Spleen (tissue), 11 donors: ENCODE measurements around the gene TRIM71. TPM values are rescaled to one million over a fixed set of nuclear protein-coding genes. Genes with fewer than 3 reads are reported as not detected.

Source experiments
- DNase-seq: peaks from one replicate; pipeline ENCODE4 v3.0.0-alpha.2; 2020
- H3K27ac ChIP-seq, 8 donors: fragments of 200-600 bp; sonication (generic) in 7 of 8; 1 replicate in 4 of 8; 2 replicates in 4 of 8; pipeline versions ENCODE4 v1.5.0 to v1.8.0; 2016 to 2021; ENCODE audit warnings: inconsistent platforms in 4 of 8, mild to moderate bottlenecking in 4 of 8, moderate library complexity in 1 of 8
- H3K27me3 ChIP-seq, 7 donors: fragments of 200-600 bp; sonication (generic) in 6 of 7; replicated peaks in 1 of 7; 1 replicate in 4 of 7; 2 replicates in 3 of 7; pipeline versions ENCODE4 v1.5.0 to v1.8.0; 2016 to 2021; ENCODE audit warnings: inconsistent platforms in 3 of 7, mild to moderate bottlenecking in 1 of 7
- H3K36me3 ChIP-seq, 6 donors: fragments of 200-600 bp; sonication (generic) in 5 of 6; 1 replicate in 4 of 6; 2 replicates in 2 of 6; pipeline versions ENCODE4 v1.5.0 to v1.8.0; 2016 to 2021; ENCODE audit warnings: inconsistent platforms in 2 of 6
- H3K4me1 ChIP-seq, 6 donors: fragments of 200-600 bp; sonication (generic) in 5 of 6; 1 replicate in 3 of 6; 2 replicates in 3 of 6; pipeline versions ENCODE4 v1.5.0 to v1.8.0; 2016 to 2021; ENCODE audit warnings: inconsistent platforms in 3 of 6
- H3K4me3 ChIP-seq, 8 donors: fragments of 200-600 bp; sonication (generic) in 7 of 8; 1 replicate in 4 of 8; 2 replicates in 4 of 8; pipeline versions ENCODE4 v1.5.0 to v1.8.0; 2016 to 2021; ENCODE audit warnings: inconsistent platforms in 4 of 8, mild to moderate bottlenecking in 4 of 8, moderate library complexity in 2 of 8
- H3K9me3 ChIP-seq, 8 donors: fragments of 200-600 bp; sonication (generic) in 7 of 8; 1 replicate in 4 of 8; 2 replicates in 4 of 8; pipeline versions ENCODE4 v1.5.0 to v1.8.0; 2016 to 2021; ENCODE audit warnings: inconsistent platforms in 4 of 8
- POLR2A ChIP-seq, 3 donors: fragments of 450-650 bp; IDR thresholded peaks; one replicate each; pipeline ENCODE4 v1.5.1; 2017; ENCODE audit warnings: antibody characterized with exemption in 3 of 3, mild to moderate bottlenecking in 1 of 3
- POLR2AphosphoS5 ChIP-seq, 3 donors: sonication (generic); formaldehyde crosslinking; IDR thresholded peaks; one replicate each; pipeline ENCODE4 v1.5.1; 2017; ENCODE audit warnings: antibody characterized with exemption in 3 of 3
- WGBS, 5 donors: extraction: QIAGEN DNeasy Blood & Tissue Kit in 3 of 5; methylation state at CpG; one replicate each; pipeline versions ENCODE4 v1.1.5 to v1.1.7; 2013 to 2018; 5-methylcytosine and 5-hydroxymethylcytosine counted together
- intact Hi-C: fragments of 100-400 bp; cut with DNase I; formaldehyde crosslinking; loops from one replicate; pipeline ENCODE4 v1.15.0; 2023; ENCODE audit warnings: low total_unique reads
- polyA plus RNA-seq, 3 donors: library from polyadenylated mRNA; stranded (reverse); fragments of 200-250 nt; gene quantifications; one replicate each; pipeline ENCODE4 v1.2.1, GENCODE V29; 2013
- total RNA-seq, 7 donors: library from RNA; depleted of rRNA in 3 of 7; stranded (reverse); fragments of >200 nt in 3 of 7; fragmentation: NEBNext Ultra II Directional in 4 of 7; extraction: Animal tissue kit (Norgen Biotek cat#: 25700) in 4 of 7; gene quantifications; one replicate each; pipeline versions ENCODE4 v1.1.0 to v1.2.1, GENCODE V29; 2016 to 2021
- TF ChIP-seq, protein P1 (sequence below), 11 experiments: fragments of 200-600 bp in 7 of 11; fragments of 450-650 bp in 4 of 11; sonication (generic) in 4 of 11; IDR thresholded peaks in 8 of 11; conservative IDR thresholded peaks in 3 of 11; 1 replicate in 7 of 11; 2 replicates in 4 of 11; pipeline versions ENCODE4 v1.4.0 to v1.8.0; 2016 to 2021; ENCODE audit warnings: antibody characterized with exemption in 11 of 11, inconsistent platforms in 4 of 11, mild to moderate bottlenecking in 1 of 11
- donor health status: healthy with polysubstance abuse.
- donor health status: DM: no; HTN: no; CAD: no; lungs with moderate emphysema.
- donor health status: DM: no; HTN: no; CAD: no.
- donor health status: Bipolar disorder and iron deficiency.
- donor health status: healthy.
- donor health status: DM: no; HTN: no; CAD: no.
- donor health status: DM: yes; HTN: yes; CAD: no.

Gene TRIM71
- total and polyA plus RNA-seq, 10 donors, result under 0.01 to 0.09 (median 0.03) TPM; not detected in 5

DNA sequence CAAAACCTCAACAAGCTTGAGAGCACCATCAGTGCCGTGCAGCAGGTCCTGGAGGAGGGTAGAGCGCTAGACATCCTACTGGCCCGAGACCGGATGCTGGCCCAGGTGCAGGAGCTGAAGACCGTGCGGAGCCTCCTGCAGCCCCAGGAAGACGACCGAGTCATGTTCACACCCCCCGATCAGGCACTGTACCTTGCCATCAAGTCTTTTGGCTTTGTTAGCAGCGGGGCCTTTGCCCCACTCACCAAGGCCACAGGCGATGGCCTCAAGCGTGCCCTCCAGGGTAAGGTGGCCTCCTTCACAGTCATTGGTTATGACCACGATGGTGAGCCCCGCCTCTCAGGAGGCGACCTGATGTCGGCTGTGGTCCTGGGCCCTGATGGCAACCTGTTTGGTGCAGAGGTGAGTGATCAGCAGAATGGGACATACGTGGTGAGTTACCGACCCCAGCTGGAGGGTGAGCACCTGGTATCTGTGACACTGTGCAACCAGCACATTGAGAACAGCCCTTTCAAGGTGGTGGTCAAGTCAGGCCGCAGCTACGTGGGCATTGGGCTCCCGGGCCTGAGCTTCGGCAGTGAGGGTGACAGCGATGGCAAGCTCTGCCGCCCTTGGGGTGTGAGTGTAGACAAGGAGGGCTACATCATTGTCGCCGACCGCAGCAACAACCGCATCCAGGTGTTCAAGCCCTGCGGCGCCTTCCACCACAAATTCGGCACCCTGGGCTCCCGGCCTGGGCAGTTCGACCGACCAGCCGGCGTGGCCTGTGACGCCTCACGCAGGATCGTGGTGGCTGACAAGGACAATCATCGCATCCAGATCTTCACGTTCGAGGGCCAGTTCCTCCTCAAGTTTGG is 72.9 kb downstream of the TRIM71 start:
- no peak overlapping the region for H3K4me3 ChIP-seq
- peaks cover 0 to 3% (median 0%) of the 10 kb centered on the region in 6 donors for H3K4me1 ChIP-seq
- no peaks in the 10 kb centered on the region for H3K9me3 ChIP-seq
- peaks cover 0 to 5% (median 0%) of the 10 kb centered on the region in 7 donors for H3K27me3 ChIP-seq
- TF ChIP-seq POLR2A (IDR thresholded peaks at IDR 0.05) (no peak), POLR2AphosphoS5 (IDR thresholded peaks at IDR 0.05) (no peak)
- TF ChIP-seq, protein P1, sequence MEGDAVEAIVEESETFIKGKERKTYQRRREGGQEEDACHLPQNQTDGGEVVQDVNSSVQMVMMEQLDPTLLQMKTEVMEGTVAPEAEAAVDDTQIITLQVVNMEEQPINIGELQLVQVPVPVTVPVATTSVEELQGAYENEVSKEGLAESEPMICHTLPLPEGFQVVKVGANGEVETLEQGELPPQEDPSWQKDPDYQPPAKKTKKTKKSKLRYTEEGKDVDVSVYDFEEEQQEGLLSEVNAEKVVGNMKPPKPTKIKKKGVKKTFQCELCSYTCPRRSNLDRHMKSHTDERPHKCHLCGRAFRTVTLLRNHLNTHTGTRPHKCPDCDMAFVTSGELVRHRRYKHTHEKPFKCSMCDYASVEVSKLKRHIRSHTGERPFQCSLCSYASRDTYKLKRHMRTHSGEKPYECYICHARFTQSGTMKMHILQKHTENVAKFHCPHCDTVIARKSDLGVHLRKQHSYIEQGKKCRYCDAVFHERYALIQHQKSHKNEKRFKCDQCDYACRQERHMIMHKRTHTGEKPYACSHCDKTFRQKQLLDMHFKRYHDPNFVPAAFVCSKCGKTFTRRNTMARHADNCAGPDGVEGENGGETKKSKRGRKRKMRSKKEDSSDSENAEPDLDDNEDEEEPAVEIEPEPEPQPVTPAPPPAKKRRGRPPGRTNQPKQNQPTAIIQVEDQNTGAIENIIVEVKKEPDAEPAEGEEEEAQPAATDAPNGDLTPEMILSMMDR (IDR thresholded peaks at IDR 0.05 in 8 of 11, conservative IDR thresholded peaks at IDR 0.05 in 3 of 11), result no peak
- intact Hi-C loops, result no loop called here
- DNase-seq, result no peak
- no peaks in the 10 kb centered on the region for H3K36me3 ChIP-seq
- no peak overlapping the region for H3K27ac ChIP-seq
- WGBS, 5 donors, result 93 to 97% (median 96%) methylated on average over 31 to 42 of the region's 42 CpGs

DNA sequence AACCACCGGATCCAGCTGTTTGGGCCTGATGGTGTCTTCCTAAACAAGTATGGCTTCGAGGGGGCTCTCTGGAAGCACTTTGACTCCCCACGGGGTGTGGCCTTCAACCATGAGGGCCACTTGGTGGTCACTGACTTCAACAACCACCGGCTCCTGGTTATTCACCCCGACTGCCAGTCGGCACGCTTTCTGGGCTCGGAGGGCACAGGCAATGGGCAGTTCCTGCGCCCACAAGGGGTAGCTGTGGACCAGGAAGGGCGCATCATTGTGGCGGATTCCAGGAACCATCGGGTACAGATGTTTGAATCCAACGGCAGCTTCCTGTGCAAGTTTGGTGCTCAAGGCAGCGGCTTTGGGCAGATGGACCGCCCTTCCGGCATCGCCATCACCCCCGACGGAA is 73.6 kb downstream of the TRIM71 start:
- H3K27ac ChIP-seq, result no peak overlapping the region
- H3K9me3 ChIP-seq, result no peaks in the 10 kb centered on the region
- H3K4me1 ChIP-seq, result peaks cover 0 to 2% (median 0%) of the 10 kb centered on the region in 6 donors
- 91 to 93% (median 93%) methylated on average over 11 to 19 of the region's 19 CpGs for WGBS, 5 donors
- H3K27me3 ChIP-seq, result peaks cover 0 to 5% (median 0%) of the 10 kb centered on the region in 7 donors
- DNase-seq, result no peak
- H3K36me3 ChIP-seq, result no peaks in the 10 kb centered on the region
- TF ChIP-seq POLR2AphosphoS5 (IDR thresholded peaks at IDR 0.05) (no peak), POLR2A (IDR thresholded peaks at IDR 0.05) (no peak)
- TF ChIP-seq, protein P1 (IDR thresholded peaks at IDR 0.05 in 8 of 11, conservative IDR thresholded peaks at IDR 0.05 in 3 of 11), result no peak
- intact Hi-C loops, result no loop called here
- no peak overlapping the region for H3K4me3 ChIP-seq

DNA sequence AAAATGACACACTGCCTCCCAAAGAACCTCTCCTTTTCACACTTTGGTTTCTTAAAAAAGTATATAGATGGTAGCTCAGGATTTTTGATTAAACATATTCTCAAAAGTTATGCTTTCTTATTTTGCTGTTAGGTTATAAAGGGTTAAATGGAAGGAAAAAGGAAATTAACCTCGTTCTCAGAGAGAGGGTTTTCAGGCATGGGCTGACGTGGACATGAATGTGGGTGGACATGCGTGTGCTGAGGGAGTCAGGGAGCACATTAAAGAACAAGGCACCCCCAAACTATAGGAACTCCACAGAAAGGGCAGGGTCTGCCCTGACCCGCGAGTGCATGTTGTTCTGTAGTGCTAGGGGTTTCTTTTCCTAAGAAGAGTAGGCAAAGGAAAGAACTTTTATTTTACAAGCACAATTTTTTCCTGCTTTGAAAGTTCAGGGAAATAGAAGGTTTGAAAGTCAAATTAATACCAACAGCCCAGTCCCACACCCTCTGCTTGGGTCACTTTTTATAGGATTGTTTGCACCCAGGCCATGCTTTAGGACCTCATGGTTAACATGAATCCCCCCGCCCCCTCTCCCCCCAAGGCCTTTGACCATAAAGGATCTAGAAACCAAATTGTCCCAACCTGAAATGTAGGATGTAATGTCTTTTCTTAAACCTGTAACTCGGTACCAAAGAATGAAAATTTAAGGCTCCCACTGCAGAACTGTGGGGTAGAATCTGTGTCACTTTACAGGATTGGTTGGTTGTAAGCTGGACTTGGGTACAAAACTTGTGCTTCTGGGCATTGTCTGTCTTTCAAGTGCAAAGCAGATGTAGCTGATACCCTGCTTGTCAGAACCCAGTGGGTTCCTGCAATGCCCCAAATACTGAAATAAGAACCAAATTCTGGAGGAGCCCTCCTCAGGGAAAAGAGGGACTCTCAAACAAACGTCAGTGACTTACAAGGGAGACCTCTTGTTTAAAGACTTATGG is 75.1 kb downstream of the TRIM71 start:
- TF ChIP-seq, protein P1 (IDR thresholded peaks at IDR 0.05 in 8 of 11, conservative IDR thresholded peaks at IDR 0.05 in 3 of 11), result no peak
- TF ChIP-seq POLR2AphosphoS5 (IDR thresholded peaks at IDR 0.05) (no peak), POLR2A (IDR thresholded peaks at IDR 0.05) (no peak)
- intact Hi-C loops, result no loop called here
- H3K4me1 ChIP-seq, result no peaks in the 10 kb centered on the region

More for the DNA sequence above, 75.1 kb downstream of the TRIM71 start:
- Histone ChIP-seq H3K36me3 (no peaks in the 10 kb centered on the region), H3K27me3 (peaks cover 0 to 5% (median 0%) of the 10 kb centered on the region in 7 donors), H3K27ac (no peak overlapping the region), H3K9me3 (no peaks in the 10 kb centered on the region), H3K4me3 (no peak overlapping the region)
- 63 to 82% (median 73%) methylated on average over 8 of the region's 8 CpGs for WGBS, 5 donors
- no peak for DNase-seq
